Activated gamma-delta T cell treated with Interleukin-2 at 50 U/mL for 16 hours (primary cell): ENCODE results near the gene HOXB2.
"Not testable (repeated sequence)": the region's sequence is repeated elsewhere in the genome, so short reads cannot be mapped to it uniquely, and the experiment has no call there.

ENCODE experiments used
- DNase-seq: peaks from one replicate; pipeline ENCODE4 v3.0.0-alpha.2; 2020

HOXB2 gene

DNA sequence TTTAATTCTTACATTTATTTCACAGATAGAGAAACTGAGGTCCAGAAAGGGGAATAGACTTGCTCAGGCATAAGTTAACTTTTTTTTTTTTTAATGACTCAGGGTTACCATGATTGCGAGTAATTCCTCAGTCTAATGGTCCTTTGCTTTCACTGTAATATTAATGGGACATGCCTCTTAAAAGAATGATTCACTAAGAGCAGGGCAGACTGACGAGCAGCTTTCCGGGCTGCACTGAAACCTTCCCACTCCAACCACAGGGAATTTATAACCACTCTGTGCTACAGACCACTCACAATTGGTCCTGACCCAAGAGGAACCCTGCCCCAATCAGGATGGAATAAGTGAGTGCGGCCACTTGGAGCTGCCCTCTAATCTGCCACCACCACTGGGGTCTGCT lies 5.7 kb downstream of the HOXB2 start:
- DNase-seq, result no peak

DNA sequence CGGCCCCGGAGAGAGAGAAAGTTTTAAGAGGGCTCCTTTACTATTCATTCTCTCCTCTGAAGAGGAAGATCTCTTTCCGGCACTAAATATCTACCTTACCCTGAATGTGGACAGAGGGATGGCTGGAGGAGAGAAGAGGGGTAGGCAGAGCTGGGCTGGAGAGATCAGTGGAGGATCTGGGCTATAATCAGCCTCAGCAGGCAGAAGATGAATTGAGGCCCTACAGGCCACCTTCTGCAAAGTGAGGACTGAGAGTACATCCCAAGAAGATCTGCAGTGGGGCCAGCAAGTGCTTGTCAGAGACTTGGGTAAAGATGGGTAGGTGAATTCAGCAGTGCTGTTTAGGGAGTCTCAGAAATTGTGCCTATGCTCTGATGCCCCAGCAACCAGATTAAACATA lies 7.6 kb downstream of the HOXB2 start:
- DNase-seq, result no peak

DNA sequence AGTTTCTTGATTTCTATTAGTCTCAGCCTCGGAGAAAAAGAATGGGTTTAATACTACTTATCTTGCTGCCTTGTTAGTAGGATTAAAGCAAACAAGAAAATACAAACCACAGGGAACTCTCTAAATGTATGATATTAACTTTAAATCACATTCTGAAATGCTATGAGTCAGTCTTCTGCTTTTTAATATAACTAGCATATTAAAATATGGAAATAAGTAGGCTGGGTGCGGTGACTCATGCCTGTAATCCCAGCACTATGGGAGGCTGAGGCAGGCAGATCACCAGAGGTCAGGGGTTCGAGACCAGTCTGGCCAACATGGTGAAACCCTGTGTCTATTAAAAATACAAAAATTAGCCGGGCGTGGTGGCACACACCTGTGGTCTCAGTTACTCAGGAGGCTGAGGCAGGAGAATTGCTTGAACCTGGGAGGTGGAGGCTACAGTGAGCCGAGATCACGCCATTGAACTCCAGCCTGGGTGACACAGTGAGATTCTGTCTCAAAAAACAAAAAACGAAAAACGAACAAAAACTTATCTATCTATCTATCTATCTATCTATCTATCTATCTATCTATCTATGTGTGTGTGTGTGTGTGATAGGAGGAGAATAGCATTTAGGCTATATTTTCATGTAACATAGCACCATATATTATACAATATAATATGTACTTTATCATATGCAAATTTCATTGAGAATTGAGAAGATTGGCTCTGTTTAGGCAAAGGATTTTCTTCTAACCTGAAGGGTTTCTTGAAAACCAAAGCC lies 8.9 kb downstream of the HOXB2 start:
- DNase-seq, result not testable (repeated sequence)

DNA sequence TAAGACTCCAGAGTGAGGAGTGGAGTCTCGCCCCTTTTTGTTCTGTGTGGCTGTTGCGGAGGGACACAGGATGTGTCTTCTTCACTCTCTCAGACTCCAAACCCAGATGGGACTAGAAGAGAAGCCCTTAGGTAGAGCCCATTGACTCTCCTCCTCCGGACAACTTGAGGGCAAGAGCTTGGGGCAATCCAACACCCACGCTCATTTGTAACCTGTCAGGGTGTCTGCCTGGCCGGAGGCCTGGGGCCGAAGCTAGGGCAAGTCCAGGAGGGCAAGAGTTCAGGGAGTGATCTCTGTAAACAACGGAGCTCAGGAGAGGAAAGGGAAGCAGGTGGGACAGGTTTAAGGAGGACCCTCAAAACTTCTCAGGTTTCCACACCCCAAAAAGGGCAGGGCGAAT lies 12.6 kb downstream of the HOXB2 start:
- DNase-seq, result no peak

DNA sequence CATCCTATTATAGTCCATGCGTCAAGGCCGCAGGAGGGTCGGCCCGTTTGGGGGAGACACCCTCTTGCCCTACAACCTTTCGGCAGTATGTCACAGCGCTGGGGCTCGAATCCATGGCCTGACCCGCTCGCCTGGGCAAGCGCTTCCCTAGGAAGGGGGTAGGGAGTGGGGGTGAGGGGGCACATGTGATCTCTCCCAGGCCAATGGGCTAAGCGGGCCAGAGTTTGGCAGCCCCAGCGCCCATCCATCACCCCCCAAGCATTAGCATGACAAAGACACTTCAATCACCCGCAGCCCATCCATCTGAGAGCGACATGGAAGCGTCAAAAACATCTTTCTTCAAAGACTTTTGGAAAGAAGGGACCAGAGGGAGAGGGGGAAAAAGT lies 14.0 kb downstream of the HOXB2 start, which contains the start of gene HOXB1:
Gene HOXB1 (minus strand): TSS at position 125 of the 386 bp plus-strand sequence. CDS start 107 bp downstream, at position 18.
- no peak for DNase-seq

DNA sequence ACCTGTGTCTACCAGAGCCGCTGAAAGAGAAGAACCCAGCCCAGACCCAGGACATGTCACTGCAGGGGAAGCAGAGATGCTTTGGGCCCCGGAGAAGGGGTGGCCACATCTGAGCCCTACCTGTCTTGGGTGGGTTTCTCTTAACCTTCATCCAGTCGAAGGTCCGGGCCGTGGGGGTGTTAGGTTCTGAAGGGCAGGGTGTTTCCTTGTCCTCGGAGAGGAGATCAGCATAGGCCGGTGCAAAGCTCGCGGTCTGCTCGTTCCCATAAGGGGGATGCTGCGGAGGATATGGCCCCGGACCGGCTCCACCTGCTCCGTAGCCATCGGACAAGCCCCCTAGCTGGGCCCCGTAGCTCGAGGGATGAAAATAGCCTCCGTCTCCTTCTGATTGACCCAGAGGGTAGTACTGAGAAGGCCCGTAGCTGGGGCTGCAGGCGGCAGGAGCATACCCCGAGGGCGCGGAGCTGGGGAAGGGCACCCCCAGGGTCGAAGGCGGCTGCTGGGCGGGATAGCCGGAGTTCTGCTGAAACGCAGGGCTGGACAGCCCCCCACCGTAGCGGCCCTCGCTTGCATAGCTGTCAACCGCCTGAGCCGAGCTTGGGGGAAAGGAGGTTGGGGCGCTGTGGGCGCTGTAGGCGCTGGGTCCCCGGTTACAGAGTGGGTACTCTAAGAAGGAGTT lies 14.6 kb downstream of the HOXB2 start:
- no peak for DNase-seq

DNA sequence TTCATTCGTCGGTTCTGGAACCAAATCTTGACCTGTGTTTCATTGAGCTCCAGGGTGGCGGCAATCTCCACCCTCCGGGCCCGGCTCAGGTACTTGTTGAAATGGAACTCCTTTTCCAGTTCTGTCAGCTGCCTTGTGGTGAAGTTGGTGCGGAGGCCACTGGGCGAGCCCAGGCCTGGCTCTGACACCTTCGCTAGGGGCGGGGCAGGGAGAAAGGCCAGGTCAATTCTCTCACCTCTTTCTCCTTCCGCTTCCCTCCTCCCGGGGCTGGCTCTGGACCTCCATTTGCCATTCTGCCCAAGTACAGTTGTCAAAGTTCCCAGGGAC lies 15.3 kb downstream of the HOXB2 start:
- no peak for DNase-seq

DNA sequence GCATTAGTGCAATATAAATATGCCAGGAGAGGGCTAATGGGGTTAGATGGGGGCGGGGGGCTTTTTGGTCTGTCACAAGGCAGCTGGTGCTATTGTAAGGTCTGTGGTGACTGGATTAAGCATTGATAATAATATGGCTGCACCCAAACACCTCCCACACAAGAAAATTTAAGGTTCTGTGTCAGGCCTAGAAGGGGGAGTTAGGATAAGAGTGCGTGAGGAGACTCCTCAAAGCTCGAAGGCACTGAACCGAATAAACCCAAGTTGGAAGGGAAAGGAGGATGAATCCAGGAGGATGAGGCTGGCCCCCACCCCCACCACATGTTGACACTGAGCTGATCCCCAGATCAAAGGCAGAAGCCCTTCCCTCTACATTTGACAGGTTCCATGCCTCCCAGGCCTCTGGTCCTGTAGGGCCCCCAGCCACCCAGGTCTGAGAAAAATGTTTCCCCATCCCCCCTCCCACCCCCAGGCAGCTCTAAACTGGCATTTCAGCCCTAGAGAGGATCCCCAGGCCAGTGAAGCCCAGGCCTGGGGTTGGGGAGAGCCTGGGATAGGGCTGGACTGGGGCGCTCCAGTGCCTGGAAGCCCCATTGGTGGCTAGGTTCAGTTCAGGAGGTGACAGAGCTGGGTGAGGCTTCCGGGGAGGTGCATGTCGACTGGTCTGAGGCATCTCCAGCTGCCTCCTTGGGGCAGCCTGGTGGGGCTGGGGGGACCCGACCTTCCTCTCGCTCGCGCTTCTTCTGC lies 15.8 kb downstream of the HOXB2 start:
- DNase-seq, result no peak

DNA sequence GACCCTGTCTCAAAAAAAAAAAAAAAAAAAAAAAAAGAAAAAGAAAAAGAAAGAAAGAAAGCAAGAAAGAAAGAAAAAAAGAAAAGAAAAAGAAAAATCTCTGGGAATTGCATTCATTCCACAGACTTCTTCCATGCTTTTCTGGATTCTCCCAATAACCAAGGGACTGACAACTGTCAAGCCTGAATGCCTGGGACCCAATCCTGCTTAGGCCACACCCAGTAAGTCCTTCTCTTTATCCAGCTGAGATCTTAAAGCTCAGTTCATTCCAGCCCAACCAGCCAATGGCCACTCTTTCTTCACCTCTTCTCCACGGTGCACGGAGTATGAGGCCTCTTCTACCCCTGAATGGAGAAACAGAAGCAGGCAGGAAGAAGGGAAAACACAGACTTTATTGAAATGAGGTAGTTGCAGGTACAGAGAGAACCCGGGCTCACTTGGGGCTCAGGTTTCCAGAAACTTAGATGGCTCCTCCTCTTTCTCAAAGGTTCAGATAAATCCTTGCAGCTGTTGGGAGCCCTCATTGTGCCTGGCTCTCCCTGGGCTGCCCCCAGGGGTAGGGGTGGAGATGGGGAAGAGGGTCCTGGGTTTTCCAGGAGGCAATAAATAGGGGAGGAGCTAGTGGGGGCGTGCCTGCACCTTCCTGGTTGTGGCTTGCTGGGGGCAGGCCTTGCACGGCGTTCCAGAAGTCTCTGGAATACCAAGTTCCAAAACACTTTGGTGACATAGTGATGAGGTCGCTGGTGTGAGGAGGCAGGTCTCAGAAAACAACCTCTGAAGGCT lies 16.6 kb downstream of the HOXB2 start:
- DNase-seq, result no peak

DNA sequence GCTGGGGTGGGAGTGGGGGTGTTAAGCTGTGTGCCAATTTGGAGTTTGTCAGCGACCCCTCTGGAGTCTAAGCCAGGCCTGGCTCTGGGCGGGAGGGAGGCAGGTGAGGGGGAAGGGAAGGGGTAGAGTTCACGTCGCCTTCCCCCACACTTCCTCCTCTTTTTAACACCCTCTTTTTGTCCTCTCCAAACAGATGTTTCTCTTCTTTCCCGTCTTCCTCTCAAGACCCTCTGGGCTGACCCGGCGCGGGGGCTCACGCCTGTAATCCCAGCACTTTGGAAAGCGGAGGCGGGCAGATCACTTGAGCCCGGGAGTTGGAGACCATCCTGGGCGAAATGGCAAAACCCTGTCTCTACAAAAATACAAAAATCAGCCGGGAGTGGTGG lies 17.4 kb downstream of the HOXB2 start:
- DNase-seq, result no peak

DNA sequence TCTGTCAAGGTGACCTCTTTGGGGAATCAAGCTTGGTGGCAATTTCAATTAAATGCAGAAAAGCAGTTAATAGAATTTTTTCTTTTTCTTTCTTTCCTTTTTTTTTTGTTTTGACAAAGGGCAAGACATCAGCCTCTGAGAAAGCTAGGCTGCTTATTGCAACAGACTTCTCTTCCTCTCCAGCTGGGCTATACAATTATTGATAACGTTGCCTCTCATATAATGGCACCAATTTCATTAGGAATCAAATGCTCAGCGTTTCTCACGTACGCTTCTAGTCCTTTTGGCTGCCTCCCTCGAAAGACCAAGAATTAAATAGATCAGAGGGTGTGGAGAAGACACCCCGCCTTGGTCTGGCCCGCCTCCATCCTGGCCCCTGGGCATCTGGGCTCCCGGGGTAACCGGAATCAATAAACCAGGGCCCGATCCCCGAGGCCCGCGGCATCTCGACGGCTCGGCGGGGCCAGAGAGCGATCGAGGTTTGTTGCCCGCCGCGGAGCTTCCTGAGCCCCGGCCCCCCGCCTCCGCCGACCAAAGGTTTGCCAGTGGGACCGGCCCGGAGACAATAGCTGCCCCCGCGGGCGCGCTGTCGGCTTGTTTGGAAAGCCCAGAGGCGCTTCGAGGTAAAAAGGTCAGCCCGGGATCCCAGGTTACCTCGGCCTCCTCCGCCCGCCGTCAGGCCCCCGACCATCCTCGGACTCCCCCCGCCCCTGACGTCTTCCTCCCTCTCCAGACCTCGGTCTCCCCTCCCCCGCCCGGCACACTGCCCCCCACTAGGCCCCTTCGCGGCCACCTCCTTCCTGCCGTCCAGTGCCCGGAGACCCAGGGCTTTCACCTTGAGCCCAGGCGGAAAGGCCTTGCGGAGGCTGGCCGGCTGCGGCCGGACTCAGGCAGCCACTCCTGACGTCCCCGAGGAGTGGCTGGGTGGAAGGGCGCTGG lies 18.0 kb downstream of the HOXB2 start:
- no peak for DNase-seq

DNA sequence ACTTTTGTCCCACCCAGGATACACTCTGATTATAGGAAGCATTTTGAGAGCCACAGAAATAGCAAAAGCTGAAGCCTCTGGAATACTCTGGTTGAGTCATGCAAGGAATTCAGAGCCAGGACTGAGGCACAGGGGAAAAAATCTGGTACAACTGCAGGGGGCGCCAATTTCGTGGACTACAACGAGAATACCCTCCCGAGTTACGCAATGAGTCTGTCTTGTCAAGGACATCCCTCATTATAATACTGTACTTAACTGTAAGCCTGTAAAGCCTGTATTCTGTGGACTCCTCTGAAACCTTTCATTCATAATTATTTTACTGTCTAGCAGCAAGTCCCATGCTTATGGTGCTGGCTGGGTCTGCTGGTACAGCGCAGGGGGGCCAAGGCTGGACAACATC lies 21.9 kb downstream of the HOXB2 start:
- DNase-seq, result no peak

DNA sequence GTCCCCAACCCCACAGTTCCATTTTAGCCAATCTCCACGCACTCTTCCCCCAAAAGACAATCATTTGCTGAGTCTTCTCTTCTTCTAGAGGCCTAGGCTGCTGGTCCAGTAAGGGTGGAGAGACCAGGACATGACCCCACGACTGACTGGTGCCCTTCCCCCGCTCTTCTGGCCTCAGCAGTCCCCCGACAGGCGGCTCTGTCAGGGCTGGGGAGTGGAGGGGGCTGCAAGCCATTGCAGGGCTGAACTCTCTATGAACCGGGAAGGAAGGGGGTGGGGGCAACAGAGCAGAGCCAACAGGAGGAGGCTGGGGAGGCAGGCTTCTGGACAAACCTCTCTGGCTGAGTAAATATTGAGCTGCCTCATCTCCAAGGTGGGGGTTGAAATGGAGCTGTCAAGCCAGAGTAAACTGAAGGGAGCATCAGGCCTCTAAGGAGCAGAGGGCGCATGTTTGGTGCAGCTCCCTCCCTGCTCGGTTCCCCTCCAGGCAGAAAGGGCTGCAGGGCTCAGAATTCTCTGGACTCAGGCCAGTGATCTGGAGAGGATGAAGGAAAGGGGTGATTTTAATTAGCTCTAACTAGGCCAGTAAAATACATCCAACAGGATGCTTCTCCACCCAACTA lies 22.8 kb downstream of the HOXB2 start:
- no peak for DNase-seq

DNA sequence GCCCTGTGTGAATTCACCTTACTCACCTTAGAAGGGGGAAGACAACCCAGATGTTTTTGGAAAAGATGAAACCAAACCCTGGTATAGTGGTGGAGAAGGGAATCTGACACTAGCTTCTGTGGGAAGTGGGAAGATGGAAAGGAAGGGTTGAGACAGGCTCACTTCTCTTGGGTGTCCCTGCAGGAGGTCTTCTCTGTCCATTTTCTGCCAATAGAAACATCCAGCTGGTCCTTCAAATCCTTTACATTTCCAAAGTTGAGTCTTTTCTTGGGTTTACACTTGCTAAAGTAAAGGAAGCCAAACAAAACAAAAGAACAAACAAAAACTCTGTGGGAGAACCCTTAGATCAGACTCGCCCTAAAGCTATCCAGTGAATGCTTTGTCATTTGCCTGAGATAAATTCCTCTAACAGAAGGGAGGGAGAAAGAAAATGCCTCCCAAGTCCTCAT lies 24.3 kb downstream of the HOXB2 start:
- no peak for DNase-seq

DNA sequence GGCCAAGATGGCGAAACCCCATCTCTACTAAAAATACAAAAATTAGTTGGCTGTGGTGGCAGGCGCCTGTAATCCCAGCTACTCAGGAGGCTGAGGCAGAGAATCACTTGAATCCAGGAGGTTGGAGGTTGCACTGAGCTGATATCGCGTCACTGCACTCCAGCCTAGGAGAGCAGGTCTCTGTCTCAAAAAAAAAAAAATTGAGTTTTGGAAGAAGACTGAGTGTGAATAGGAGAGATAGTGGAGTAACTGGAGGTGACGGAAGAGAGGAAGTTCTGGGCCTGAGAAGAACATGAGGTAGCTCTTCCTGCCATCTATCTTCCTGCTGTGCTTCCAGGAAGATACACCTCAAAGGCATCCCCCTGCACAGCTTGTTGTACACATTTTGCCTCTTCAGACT lies 25.5 kb downstream of the HOXB2 start:
- DNase-seq, result no peak

DNA sequence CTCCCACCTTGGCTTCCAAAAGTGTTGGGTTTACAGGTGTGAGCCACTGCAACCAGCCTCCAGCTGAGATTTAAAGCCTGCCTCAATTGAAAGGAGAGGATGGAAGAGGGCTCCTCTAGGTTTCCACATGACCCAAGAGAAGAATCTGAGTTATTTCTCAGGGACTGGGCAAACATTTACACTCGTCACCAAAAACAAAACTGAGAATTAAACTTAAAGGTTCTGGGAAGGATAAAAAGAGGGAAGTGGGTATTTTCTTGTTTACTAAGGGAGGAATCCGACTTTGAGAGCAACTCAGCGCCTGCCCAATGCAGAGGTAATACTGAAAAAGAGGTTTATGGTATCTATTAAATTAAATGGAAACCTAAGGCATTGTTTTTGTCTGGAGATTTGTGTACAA lies 27.4 kb downstream of the HOXB2 start:
- no peak for DNase-seq

DNA sequence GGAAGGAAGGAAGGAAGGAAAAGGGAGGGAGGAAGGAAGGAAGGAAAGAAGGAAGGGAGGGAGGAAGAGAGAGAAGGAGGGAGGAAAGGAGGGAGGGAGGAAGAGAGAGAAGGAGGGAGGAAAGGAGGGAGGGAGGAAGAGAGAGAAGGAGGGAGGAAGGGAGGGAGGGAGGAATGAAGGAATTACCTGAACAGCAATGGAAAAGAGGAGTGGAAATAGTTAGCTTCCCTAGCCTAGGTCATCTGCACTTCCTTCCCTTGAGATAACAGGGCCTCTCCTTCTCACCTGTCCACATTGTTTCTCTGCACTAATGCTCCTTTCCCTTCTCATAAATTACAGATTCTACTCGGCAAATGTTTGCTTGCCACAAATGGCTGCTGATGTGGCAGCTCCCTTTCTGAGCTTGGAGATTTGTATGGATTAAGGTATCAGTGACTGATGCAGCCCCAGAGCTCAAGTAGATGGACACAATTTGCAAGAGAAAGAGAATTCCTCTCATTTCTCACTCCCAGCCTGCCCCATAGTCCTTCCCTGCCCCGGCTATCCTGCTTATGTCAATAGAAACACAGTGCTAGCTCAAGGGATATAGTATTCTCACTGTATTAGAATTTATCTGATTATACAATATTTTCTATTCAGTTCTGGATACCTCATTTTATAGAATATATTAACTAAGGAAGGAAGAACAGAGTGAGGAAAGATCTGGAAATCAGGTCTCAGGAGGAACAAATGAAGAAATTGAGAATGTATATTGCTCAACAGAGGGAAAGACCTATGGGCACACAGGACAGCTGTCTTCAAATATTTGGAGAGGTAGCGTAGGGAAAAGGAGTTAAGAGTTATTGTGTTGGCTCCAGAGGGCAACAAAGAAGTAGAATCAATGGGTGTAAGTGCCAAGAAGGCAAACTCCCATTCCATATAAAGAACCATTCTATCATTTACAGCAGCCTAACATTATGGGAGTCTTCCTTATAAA lies 28.7 kb downstream of the HOXB2 start:
- no peak for DNase-seq

DNA sequence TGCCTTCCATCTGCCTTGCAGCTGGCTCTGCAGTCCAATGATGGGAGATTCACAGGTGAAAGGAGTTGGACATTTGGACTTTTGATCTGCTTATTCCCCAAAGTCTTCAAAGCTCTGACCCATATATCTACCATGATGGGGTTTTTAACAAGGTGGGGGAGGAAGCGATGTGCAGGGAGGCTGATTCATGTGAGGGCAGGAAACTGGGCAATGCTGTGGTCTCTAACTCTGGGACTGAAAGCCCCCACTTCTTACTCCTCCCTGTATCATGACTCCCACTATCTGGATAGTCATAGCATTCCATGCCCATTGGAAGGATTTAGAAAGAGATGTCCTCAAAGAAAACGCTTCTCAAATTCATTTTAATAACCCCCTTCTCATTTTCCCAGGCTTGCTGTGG lies 30.4 kb downstream of the HOXB2 start:
- no peak for DNase-seq

DNA sequence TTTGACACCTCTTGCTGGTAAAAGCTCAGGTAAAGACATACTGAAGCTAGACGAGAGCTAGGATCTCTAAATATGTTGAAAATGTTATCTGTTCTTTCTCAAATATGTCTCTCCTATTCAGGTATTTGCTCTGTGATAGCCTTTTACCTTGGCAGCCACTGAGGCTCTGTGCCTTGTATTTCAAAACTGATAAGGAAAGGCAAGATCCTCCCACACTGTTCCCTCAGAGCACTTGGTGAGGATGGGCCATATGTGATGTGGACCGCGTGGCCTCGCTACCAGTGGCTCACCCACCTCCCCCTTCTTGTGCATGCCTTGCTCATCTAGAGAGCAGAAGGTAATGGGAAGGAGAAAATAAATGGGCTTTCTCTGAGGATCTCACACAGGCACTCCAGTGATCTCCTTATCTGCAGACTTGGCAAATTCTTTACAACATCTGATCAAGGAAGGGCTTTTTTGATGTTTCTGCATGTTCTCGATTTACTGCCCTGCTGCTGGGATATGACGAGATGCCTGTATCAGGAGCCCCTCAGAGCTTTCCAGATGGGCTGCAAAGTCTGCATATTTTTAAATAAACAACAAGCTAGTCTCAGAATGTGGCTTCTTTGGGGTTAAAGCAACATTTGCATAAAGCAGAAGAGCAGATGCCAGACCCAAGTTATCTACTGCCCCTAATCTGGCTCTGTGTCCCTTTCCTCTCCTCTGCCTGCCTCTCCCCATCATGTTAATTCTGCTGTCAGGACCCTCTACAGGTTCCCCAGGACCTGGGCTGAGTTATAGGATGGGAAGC lies 31.0 kb downstream of the HOXB2 start:
- DNase-seq, result no peak
